SK-N-SH (cell line): ENCODE results near the gene MIDN. TPM values are rescaled to one million over a fixed set of nuclear protein-coding genes. Genes with fewer than 3 reads are reported as not detected.

Experiments
- CTCF ChIA-PET: fragments of 300-600, 350-600 bp; formaldehyde crosslinking; extraction: SDS; loops from one replicate; lab custom pipeline; 2021; lab: Yijun Ruan, JAX
- POLR2A ChIA-PET: fragments of 350-600 bp; sonication (Branson Sonifier 250); formaldehyde crosslinking; extraction: SDS; loops from one replicate; lab custom pipeline; 2020; ENCODE audit warnings: antibody characterized with exemption, inconsistent platforms; lab: Yijun Ruan, JAX
- DNase-seq: peaks from one replicate; pipeline ENCODE4 v3.0.0; 2012
- H2AFZ ChIP-seq: fragments of 200-600 bp; sonication (generic); 2 replicates; pipeline ENCODE4 v1.8.1; 2016; ENCODE audit warnings: antibody characterized with exemption, mild to moderate bottlenecking, low read depth
- H3F3A ChIP-seq: fragments of 200-600 bp; sonication (generic); replicated peaks from 2 replicates; pipeline ENCODE3; 2016; ENCODE audit warnings: antibody characterized with exemption, mild to moderate bottlenecking; ENCODE audit not compliant: insufficient read depth
- H3K27ac ChIP-seq, 2 experiments: fragments of 200-500 bp in 1 of 2; fragments of 200-600 bp in 1 of 2; sonication (Bioruptor generic) in 1 of 2; sonication (generic), shearing (Covaris generic) in 1 of 2; 2 replicates each; pipeline versions ENCODE4 v1.5.1 to v1.6.1; 2014 to 2016; ENCODE audit warnings: low read depth in 2 of 2, inconsistent platforms in 1 of 2, low read length in 1 of 2, mild to moderate bottlenecking in 1 of 2, mixed read lengths in 1 of 2
- H3K27me3 ChIP-seq: fragments of 200-600 bp; sonication (generic), shearing (Covaris generic); 2 replicates; pipeline ENCODE4 v1.6.1; 2016; ENCODE audit warnings: mixed run types; ENCODE audit not compliant: insufficient read depth
- H3K36me3 ChIP-seq, 2 experiments: fragments of 200-500 bp in 1 of 2; fragments of 200-600 bp in 1 of 2; sonication (Bioruptor generic) in 1 of 2; sonication (generic) in 1 of 2; replicated peaks in 1 of 2; 2 replicates each; pipeline versions ENCODE3 to v1.5.1; 2014 to 2016; ENCODE audit warnings: low read length in 1 of 2, mild to moderate bottlenecking in 1 of 2; ENCODE audit not compliant: insufficient read depth in 2 of 2, control insufficient read depth in 1 of 2
- H3K4me1 ChIP-seq, 2 experiments: fragments of 200-500 bp in 1 of 2; fragments of 200-600 bp in 1 of 2; sonication (Bioruptor generic) in 1 of 2; sonication (generic), shearing (Covaris generic) in 1 of 2; 2 replicates each; pipeline versions ENCODE4 v1.5.1 to v1.6.1; 2014 to 2016; ENCODE audit warnings: low read depth in 1 of 2, low read length in 1 of 2, mixed run types in 1 of 2; ENCODE audit not compliant: insufficient read depth in 2 of 2, control insufficient read depth in 1 of 2
- H3K4me2 ChIP-seq: fragments of 200-600 bp; sonication (generic), shearing (Covaris generic); 2 replicates; pipeline ENCODE4 v1.6.1; 2017; ENCODE audit warnings: mixed run types
- H3K4me3 ChIP-seq, 2 experiments: fragments of 200-500 bp in 1 of 2; fragments of 200-600 bp in 1 of 2; sonication (Bioruptor generic) in 1 of 2; sonication (generic), shearing (Covaris generic) in 1 of 2; 2 replicates each; pipeline versions ENCODE4 v1.5.1 to v1.8.1; 2014 to 2016; ENCODE audit warnings: low read depth in 2 of 2, inconsistent platforms in 1 of 2, low read length in 1 of 2, mild to moderate bottlenecking in 1 of 2, mixed read lengths in 1 of 2, moderate library complexity in 1 of 2
- H3K79me2 ChIP-seq: fragments of 200-600 bp; sonication (generic); 2 replicates; pipeline ENCODE4 v1.8.1; 2017; ENCODE audit warnings: mild to moderate bottlenecking; ENCODE audit not compliant: insufficient read depth
- H3K9ac ChIP-seq: fragments of 200-600 bp; sonication (generic); 2 replicates; pipeline ENCODE4 v1.6.1; 2017; ENCODE audit warnings: mixed run types
- H3K9me2 ChIP-seq: fragments of 200-600 bp; sonication (generic); 2 replicates; pipeline ENCODE4 v1.6.1; 2017; ENCODE audit warnings: mixed run types
- H3K9me3 ChIP-seq: fragments of 200-600 bp; sonication (generic); 2 replicates; pipeline ENCODE4 v1.6.1; 2017; ENCODE audit warnings: mixed run types, mild to moderate bottlenecking, moderate library complexity
- H4K20me1 ChIP-seq: fragments of 200-600 bp; sonication (generic); 2 replicates; pipeline ENCODE4 v1.6.1; 2017; ENCODE audit warnings: mild to moderate bottlenecking, mixed run types; ENCODE audit not compliant: insufficient read depth
- CTCF ChIP-seq: fragments of 200-600 bp; sonication (generic); IDR thresholded peaks from 2 replicates; pipeline ENCODE4 v1.6.1; 2017; ENCODE audit warnings: antibody characterized with exemption, mild to moderate bottlenecking, moderate library complexity
- EP300 ChIP-seq, 2 experiments: IDR thresholded peaks; 2 replicates each; pipeline versions ENCODE4 v1.4.0 to v1.6.1; 2012; ENCODE audit warnings: borderline replicate concordance in 1 of 2, low read depth in 1 of 2, low read length in 1 of 2
- FOXJ3 ChIP-seq: sonication (generic); formaldehyde crosslinking; IDR thresholded peaks from 2 replicates; pipeline ENCODE4 v1.5.1; 2020; ENCODE audit warnings: mild to moderate bottlenecking, missing genetic modification reagents
- FOXM1 ChIP-seq: IDR thresholded peaks from 2 replicates; pipeline ENCODE4 v1.4.0; 2012; ENCODE audit warnings: low read depth, mild to moderate bottlenecking
- IRF3 ChIP-seq: fragments of 150-350 bp; IDR thresholded peaks from 2 replicates; pipeline ENCODE4 v1.6.1; 2016; ENCODE audit warnings: mild to moderate bottlenecking, low read depth, low read length
- RFX5 ChIP-seq: IDR thresholded peaks from 2 replicates; pipeline ENCODE4 v1.6.1; 2012; ENCODE audit warnings: mild to moderate bottlenecking, improper control_type of control experiment, low read length
- RXRA ChIP-seq: IDR thresholded peaks from 2 replicates; pipeline ENCODE4 v1.4.0; 2012; ENCODE audit warnings: low read depth, mild to moderate bottlenecking, borderline replicate concordance
- TEAD4 ChIP-seq: IDR thresholded peaks from 2 replicates; pipeline ENCODE4 v1.4.0; 2012; ENCODE audit warnings: mild to moderate bottlenecking, borderline replicate concordance; ENCODE audit not compliant: insufficient read depth
- WGBS: methylation state at CpG from one replicate; pipeline ENCODE4 v1.1.6; 2017; ENCODE audit warnings: low lambda C conversion rate; 5-methylcytosine and 5-hydroxymethylcytosine counted together
- polyA plus RNA-seq, 3 experiments: library from polyadenylated mRNA; depleted of rRNA; stranded (reverse); fragments of >200 nt; gene quantifications; 2 replicates each; pipeline ENCODE4 v1.2.3, GENCODE V29; 2012
- TF ChIP-seq, protein P1 (sequence below): IDR thresholded peaks from 2 replicates; pipeline ENCODE4 v1.4.0; 2012; ENCODE audit warnings: low read depth, borderline replicate concordance
- TF ChIP-seq, protein P2 (sequence below): IDR thresholded peaks from 2 replicates; pipeline ENCODE4 v1.4.0; 2012; ENCODE audit warnings: low read depth

MIDN gene
- polyA plus RNA-seq, 1 of the 3 experiments (the other 2 are of a cell fraction): 13.9 TPM

DNA sequence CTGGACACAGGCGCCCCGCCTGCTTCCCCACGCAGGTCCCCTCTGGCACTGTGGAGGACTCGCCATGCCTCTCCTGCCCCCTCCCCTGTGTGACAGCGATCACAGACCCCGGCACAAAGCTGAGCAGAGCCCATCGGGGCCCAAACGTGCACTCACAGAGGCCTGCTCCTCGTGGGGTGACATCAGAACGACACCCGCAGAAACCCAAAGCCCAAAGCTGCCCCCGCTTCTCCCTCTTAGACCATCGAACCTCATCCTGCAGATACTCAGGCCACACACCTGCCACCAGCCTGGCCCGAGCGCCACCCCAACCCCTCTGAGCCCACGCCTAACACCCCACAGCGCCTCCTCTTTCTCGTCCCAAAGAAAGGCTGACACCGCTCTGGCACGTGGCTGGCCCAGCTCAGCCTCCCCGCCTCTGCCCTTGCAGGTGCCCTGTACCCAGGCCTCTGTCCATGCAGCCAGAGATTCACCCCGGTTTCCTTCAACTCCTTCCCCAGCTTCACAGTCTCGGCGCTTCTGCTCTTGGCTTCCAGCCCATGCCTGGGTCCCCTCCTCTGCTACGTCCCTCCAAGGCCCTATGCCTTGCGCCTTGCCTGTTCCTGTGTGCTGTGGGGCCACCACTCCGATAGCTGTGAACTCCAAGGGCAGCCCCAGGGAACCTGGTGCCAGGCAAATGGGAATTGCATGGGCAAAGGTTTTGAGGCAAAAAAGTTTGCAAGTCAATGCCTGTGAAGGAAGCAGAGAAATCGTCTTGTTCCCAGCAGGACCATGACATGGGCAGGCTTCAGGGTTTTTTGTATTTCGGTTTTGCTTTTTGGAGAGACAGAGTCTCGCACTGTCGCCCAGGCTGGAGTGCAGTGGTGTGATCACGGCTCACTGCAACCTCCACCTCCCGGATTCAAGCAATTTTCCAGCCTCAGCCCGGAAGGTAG, 9.7 kb upstream of the MIDN start:
- Histone ChIP-seq H3K36me3 (peaks cover 0 to 19% of the 10 kb centered on the region in 2 experiments), H3K27ac (peak overlapping the region in 1 of 2 experiments; percentile 88; a peak in 2 of 4 replicates), H2AFZ (no peak overlapping the region), H3K9me2 (no peaks in the 10 kb centered on the region), H3K9me3 (no peaks in the 10 kb centered on the region), H3K79me2 (peaks cover 39% of the 10 kb centered on the region), H3K4me3 (peak overlapping the region in 1 of 2 experiments; percentile 87; a peak in 3 of 4 replicates), H3K9ac (no peak overlapping the region), H3K27me3 (no peaks in the 10 kb centered on the region), H3K4me1 (peaks cover 12 to 34% of the 10 kb centered on the region in 2 experiments; a peak in 2 of 4 replicates), H4K20me1 (peaks cover 13% of the 10 kb centered on the region; the same call in 1 of the 2 replicates), H3F3A (peaks cover 31% of the 10 kb centered on the region), H3K4me2 (peak overlapping the region; percentile 86)
- POLR2A ChIA-PET: interaction anchor here (0.7 to 4.3 kb wide), 2 partner anchors 18 to 31 kb away, joined by 3 to 49 read pairs; partner anchors contain the start of gene CIRBP
- no peak for TF ChIP-seq TEAD4
- TF ChIP-seq CTCF: no peak
- no peak for TF ChIP-seq FOXJ3 (CRISPR knock-in tag)
- TF ChIP-seq, protein P1, sequence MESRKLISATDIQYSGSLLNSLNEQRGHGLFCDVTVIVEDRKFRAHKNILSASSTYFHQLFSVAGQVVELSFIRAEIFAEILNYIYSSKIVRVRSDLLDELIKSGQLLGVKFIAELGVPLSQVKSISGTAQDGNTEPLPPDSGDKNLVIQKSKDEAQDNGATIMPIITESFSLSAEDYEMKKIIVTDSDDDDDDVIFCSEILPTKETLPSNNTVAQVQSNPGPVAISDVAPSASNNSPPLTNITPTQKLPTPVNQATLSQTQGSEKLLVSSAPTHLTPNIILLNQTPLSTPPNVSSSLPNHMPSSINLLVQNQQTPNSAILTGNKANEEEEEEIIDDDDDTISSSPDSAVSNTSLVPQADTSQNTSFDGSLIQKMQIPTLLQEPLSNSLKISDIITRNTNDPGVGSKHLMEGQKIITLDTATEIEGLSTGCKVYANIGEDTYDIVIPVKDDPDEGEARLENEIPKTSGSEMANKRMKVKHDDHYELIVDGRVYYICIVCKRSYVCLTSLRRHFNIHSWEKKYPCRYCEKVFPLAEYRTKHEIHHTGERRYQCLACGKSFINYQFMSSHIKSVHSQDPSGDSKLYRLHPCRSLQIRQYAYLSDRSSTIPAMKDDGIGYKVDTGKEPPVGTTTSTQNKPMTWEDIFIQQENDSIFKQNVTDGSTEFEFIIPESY: no peak
- TF ChIP-seq RFX5: no peak
- no peak for TF ChIP-seq RXRA
- no peak for TF ChIP-seq FOXM1
- no peak for TF ChIP-seq EP300 (IDR thresholded peaks at IDR 0.05; ENCODE audit: borderline replicate concordance in 1 of 2, low read depth in 1 of 2, low read length in 1 of 2)
- no peak for TF ChIP-seq IRF3
- TF ChIP-seq, protein P2, sequence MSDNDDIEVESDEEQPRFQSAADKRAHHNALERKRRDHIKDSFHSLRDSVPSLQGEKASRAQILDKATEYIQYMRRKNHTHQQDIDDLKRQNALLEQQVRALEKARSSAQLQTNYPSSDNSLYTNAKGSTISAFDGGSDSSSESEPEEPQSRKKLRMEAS: no peak
- WGBS: 83% methylated on average over 32 of the region's 34 CpGs
- CTCF ChIA-PET: interaction anchor here (0.9 to 9.7 kb wide), 6 partner anchors 17 to 126 kb away, joined by 3 to 594 read pairs (median 7); partner anchors contain the start of gene CIRBP
- no peak for DNase-seq
